Lower leg skin (tissue), 3 donors: Measurements from ENCODE around the gene PLA2G4E.

Experiments used
- CTCF ChIP-seq, 3 donors: fragments of 450-650 bp; IDR thresholded peaks; one replicate each; pipeline ENCODE4 v1.5.1; 2016; ENCODE audit warnings: antibody characterized with exemption in 3 of 3, mild to moderate bottlenecking in 3 of 3, moderate library complexity in 2 of 3
- POLR2A ChIP-seq, 2 donors: fragments of 450-650 bp; IDR thresholded peaks; one replicate each; pipeline ENCODE4 v1.6.1; 2016 to 2017; ENCODE audit warnings: antibody characterized with exemption in 2 of 2, mild to moderate bottlenecking in 1 of 2, moderate library complexity in 1 of 2

- TF ChIP-seq CTCF (IDR thresholded peaks at IDR 0.05) (no peak), POLR2A (IDR thresholded peaks at IDR 0.05) (no peak)
Measured at GRCh38 chr15:41950489-41950888, 70.4 kb downstream of the PLA2G4E start.
